Renal pelvis (tissue), 4 donors: ENCODE results near the gene IGFBP6. TPM values are rescaled to one million over a fixed set of nuclear protein-coding genes. Genes with fewer than 3 reads are reported as not detected.

Experiments used
- DNase-seq: peaks from one replicate; pipeline ENCODE4 v3.0.0-alpha.2; 2013
- polyA plus RNA-seq, 3 donors: library from polyadenylated mRNA; unstranded; fragments of 120-200 nt; gene quantifications; one replicate each; pipeline ENCODE4 v1.2.1, GENCODE V29; 2013; ENCODE audit not compliant: insufficient read length in 3 of 3

Gene IGFBP6
- polyA plus RNA-seq, 3 donors, result 10.4 to 17.6 (median 13.6) TPM

DNA sequence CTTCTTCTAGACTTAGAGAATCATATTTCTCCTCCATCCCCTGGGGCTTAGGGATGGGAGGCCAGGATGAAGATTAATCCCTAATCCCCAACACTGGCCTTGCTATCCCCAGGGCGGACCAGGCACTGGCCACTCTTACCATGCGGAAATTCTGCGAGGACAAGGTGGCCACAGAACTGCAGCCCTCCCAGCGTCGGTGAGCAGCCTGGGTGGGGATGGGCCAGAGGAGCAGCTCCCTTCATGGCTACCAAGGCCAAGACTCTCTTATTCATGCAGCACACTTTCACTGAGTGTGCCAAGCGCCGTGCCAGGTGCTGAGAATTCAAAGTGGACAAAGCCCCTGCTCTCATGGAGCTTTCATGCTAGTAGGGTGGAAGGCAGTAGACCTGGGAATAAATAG is 40.6 kb upstream of the IGFBP6 start:
- DNase-seq, result no peak

DNA sequence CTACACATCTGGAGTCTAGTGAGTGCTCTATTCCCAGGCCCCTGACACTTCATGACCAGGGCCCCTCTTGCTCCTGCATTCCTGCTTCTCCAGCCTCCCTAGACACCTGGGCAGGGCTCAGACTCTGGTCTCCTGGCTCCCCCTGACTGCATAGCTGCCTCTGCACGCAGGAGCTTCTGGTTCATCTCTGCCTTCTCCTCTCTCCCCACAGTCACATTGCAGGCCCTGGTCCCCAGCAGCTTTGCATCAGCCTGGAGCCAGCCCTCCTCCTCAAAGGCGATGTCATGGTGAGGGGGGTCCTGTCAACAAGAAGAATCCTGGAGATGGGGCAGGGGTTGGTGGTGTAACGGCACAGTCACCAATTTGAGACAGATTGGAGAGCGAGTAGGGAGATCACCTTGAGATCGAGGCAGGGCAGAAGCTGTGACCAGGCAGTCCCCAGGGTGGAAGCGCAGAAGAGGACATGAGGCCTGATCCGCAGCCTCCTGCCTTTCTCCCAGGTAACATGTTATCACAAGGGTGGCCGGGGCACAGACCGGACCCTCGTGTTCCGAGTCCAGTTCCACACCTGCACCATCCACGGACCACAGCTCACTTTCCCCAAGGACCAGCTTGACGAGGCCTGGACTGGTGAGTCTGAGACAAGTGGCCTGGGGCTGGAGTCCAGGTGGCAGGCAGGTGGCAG is 39.5 kb upstream of the IGFBP6 start:
- DNase-seq, result no peak

DNA sequence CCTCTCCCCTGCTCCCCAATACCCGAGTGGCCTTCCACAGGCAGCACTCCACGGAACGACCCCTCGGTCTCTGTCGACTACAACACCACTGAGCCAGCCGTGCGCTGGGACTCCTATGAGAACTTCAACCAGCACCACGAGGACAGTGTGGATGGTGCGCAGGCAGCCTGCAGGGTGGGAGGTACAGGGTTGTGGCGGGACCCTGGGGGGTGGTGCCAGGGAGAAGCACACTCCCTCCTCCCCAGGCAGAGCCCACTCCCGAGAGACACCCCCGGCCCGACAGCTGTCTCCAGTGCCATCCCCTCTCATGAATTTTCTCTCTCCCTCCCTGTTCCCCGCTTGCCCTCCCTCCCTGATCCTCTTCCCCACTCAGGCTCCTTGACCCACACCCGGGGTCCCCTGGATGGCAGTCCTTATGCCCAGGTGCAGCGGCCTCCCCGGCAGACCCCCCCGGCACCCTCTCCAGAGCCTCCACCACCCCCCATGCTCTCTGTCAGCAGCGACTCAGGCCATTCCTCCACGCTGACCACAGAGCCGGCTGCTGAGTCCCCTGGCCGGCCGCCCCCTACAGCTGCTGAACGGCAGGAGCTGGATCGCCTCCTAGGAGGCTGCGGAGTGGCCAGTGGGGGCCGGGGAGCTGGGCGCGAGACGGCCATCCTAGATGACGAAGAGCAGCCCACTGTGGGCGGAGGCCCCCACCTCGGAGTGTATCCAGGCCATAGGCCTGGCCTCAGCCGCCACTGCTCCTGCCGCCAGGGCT is 38.6 kb upstream of the IGFBP6 start:
- no peak for DNase-seq

DNA sequence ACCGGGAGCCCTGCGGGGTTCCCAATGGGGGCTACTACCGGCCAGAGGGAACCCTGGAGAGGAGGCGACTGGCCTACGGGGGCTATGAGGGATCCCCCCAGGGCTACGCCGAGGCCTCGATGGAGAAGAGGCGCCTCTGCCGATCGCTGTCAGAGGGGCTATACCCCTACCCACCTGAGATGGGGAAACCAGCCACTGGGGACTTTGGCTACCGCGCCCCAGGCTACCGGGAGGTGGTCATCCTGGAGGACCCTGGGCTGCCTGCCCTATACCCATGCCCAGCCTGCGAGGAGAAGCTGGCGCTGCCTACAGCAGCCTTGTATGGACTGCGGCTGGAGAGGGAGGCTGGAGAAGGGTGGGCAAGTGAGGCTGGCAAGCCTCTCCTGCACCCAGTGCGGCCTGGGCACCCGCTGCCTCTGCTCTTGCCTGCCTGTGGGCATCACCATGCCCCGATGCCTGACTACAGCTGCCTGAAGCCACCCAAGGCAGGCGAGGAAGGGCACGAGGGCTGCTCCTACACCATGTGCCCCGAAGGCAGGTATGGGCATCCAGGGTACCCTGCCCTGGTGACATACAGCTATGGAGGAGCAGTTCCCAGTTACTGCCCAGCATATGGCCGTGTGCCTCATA is 37.9 kb upstream of the IGFBP6 start:
- no peak for DNase-seq

DNA sequence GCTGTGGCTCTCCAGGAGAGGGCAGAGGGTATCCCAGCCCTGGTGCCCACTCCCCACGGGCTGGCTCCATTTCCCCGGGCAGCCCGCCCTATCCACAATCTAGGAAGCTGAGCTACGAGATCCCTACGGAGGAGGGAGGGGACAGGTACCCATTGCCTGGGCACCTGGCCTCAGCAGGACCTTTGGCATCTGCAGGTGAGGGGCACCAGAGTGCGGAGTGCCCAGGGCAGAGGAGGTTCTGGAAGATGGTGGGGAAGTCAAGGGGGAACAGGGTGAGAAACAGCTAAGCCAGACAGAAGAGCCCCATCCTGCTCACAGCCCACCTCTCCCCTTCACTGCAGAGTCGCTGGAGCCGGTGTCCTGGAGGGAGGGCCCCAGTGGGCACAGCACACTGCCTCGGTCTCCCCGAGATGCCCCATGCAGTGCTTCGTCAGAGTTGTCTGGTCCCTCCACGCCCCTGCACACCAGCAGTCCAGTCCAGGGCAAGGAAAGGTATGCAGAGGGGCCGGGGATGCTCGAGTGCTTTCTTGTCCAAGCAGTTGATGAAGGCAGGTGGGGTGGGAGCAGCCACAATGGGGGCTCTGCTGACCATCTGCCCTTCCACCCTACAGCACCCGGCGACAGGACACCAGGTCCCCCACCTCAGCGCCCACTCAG is 37.3 kb upstream of the IGFBP6 start:
- no peak for DNase-seq

DNA sequence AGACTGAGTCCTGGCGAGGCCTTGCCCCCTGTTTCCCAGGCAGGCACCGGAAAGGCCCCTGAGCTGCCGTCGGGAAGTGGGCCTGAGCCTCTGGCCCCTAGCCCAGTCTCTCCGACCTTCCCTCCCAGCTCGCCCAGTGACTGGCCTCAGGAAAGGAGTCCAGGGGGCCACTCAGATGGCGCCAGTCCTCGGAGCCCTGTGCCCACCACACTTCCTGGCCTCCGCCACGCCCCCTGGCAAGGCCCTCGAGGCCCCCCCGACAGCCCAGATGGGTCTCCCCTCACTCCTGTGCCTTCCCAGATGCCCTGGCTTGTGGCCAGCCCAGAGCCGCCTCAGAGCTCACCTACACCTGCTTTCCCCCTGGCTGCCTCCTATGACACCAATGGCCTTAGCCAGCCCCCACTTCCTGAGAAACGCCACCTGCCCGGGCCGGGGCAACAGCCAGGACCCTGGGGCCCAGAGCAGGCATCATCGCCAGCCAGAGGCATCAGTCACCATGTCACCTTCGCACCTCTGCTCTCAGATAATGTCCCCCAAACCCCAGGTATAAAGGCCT is 36.7 kb upstream of the IGFBP6 start:
- DNase-seq, result no peak

DNA sequence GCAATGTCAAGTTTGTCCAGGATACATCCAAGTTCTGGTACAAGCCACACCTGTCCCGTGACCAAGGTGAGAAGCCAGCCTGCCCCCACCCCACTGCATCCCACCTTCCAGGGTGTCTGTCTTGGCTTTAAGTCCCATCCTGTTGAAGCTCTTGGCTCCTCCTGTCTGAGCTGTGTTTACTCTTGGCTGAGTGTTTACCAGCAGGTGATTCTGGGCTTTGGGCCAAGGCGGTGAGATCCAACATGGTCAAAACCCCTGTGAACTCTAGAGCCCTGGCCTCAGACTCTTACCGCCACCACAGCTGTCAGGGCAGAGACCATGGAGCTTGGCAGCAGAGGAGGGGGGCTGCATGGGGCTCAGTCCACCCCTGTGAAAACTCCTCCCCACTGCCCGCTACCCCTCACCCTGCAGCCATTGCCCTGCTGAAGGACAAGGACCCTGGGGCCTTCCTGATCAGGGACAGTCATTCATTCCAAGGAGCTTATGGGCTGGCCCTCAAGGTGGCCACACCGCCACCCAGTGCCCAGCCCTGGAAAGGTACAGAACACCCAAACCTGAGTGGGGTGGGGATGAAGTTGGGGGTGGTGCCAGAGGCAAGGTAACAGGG is 36.0 kb upstream of the IGFBP6 start:
- DNase-seq, result no peak

DNA sequence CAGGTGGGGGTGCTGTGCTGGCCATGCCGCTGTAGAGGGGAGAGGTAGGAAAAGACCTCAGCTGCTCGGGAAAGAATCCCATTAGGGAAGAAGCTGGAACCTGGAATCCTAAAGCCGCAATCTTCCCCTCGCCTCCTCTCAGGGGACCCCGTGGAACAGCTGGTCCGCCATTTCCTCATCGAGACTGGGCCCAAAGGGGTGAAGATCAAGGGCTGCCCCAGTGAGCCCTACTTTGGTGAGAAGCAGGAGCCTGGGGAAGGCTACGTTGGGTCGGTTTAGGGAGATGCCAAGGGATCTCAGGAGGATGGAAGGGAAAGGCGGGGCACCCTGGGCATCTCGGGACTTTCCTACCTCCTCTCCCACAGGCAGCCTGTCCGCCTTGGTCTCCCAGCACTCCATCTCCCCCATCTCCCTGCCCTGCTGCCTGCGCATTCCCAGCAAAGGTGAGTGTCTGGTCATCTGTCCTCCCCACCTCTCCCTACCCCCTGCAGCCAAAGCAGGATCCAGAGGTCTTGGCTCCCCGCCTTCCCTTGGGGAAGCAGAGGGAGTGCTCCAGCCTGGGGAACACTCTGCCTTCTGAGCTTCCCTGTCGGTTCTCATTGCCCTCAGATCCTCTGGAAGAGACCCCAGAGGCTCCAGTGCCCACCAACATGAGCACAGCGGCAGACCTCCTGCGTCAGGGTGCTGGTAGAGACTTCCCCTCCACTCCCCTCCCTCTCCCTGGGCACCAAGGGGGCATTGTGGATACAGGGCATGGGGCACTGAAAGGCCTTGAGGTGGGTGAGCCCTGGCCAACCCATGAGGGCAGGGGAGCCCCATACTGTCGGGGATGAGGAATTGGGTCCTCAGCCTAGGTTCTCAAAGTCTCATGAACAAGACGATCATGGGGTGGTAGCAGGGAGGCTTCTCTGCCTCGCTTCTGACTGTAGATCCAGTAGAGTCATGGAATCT is 35.2 kb upstream of the IGFBP6 start:
- DNase-seq, result no peak

DNA sequence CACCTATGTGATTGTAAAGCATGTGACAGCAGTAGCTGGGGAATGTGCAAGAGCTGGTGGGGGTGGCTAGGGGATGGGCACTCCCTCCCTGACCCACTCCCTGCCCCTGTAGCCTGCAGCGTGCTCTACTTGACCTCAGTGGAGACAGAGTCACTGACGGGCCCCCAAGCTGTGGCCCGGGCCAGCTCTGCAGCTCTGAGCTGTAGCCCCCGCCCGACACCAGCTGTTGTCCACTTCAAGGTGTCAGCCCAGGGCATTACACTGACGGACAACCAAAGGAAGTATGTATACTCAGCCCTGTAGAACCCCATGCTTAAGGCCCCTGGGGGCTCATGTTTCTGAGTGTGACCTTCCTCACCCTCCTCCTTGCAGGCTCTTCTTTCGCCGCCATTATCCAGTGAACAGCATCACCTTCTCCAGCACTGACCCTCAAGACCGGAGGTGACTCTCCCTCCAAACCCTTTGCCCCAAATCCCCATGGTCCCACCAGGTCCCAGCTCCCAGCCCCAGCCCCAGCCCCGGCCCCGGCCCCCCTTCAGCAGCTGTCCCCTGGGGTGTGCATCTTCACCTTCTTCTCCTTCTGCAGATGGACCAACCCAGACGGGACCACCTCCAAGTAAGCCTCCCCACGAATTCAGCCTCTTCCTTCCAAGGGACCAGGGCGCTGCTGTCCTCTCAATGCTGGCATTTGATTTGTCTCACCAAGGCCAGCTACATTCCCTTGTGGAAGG is 34.3 kb upstream of the IGFBP6 start:
- no peak for DNase-seq

DNA sequence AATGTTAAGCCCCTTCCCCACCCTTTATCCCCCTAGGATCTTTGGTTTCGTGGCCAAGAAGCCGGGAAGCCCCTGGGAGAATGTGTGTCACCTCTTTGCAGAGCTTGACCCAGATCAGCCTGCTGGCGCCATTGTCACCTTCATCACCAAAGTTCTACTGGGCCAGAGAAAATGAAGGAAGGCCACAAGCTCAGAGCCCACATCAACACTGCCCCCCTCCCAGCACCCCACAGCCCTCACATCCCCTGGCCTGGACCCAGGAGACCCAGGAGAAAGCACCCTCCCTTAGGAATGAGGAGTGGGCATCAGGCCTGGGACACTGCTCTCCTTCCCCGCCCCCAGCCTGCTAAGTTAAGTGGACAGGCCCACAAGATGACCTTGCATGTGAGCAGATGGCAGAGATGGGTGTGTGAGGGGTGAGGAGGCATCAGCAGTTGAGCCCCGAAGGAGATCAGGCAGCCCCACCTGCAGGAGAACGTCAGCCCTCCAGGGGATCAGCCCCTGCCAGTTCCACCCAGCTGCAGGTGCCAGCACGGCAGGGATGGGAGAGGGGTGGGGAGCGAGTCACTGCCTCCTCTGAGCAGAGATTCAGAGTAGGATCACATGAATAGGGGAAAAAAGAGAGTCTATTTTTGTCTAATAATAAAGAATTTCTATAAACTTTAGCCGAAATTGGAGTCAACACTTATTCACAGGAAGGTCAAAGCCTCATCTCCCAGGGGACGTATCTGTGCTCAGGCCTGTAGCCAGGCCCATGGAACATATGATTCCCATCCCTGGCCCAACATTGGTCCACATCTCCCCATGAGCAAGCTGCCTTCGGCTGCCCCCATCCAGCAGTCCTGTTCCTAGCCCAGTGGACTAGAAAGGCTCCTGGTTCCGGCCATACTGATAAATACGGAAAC is 33.5 kb upstream of the IGFBP6 start:
- DNase-seq, result no peak

DNA sequence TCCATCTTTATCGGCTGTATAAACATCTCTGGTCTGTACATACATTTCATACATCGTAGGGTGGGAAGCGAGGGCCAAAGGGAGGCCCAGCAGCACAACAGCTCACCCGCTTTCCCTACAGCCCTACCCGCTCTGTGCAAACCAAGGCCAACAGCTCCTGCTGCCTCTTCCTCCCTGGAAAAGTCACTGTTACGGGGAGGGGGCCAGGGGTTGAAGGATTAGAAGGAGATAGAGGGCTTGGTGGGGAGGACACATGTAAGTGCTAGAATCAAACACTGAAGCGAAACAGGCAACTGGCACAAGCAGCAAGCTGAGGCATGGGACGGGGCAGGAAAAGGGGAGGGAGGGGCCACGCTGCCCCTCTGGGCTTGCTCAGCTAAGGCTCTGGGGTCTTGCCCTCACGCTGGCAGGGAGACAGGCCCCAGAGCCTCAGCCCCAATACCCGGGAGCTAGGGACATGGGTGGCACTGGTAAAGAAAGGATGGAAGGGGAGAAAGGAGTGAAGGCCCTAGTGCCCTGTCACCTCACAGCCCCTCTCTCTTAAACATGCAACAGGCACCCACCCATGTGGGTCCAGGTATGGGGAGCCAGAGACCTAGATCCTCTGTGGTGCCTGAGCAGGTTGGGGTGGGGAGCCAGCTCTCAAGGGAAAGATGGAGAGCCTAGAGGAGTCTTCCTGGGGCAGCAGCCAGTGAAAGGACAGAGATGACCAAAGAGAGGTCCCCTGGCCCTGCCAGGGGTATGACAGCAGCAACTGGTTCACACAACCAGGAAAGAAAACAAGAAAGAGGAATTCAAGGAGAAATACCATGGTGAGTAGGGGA is 32.6 kb upstream of the IGFBP6 start:
- no peak for DNase-seq

DNA sequence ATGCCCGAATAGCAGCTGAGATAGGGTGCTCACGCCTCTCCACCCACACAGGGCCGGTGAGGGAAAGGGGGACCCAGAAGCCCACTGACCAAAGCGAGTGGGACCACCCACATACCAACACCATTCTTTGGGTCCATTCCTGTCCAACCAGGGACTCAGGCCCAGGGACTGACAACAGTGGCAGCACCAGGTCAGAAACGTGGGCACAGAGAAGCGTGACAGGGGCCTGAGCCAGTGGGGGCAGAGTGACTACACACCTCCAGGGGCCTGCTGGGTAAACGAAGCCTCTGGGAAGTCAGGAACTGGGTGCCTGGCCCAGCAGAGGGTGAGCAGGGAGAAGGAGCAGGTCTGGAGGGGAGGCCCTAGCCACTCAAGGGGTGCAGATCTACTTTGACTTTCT is 32.0 kb upstream of the IGFBP6 start:
- no peak for DNase-seq

DNA sequence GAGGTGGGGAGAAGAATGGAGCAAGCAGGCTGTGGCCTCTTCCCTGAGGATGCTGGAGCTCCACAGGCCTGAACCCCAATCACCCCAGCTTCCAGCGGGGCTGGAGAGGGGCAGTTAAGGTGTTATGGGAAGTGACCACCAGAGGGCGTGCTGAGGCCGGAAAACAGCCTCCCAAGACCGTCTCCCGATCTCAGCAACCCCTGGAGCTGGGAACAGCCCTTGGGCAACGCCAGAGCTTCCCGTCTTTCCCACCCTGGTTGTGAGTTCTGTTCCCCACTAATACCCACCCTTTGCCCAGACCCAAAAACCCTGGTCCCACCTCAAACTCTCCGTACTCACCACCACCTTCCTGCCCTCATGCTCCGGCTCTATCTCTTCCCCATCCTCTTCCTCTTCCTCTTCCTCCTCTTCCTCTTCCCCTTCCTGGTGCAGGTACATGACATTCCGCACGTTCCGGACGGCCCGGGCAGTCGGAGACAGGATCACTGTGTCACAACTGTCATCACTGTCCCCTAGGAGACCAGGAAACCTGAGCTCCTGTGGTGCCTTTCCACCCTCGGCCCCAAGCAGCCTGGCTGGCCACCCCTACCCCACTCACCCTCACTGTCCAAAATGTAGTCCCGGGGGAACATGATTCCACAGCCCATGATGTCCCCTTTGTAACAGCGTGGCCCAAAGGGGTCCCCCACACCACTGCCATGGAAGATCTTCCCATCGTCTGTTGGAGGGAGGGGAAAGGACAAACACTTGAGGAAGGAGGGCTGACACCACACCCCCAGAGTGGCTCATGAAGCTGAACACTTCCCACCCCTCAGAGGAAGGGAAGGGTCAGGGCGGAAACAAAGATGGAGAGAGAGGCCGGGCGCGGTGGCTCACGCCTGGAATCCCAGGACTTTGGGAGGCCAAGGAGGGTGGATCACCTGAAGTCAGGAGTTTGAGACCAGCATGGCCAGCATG is 31.2 kb upstream of the IGFBP6 start:
- no peak for DNase-seq

DNA sequence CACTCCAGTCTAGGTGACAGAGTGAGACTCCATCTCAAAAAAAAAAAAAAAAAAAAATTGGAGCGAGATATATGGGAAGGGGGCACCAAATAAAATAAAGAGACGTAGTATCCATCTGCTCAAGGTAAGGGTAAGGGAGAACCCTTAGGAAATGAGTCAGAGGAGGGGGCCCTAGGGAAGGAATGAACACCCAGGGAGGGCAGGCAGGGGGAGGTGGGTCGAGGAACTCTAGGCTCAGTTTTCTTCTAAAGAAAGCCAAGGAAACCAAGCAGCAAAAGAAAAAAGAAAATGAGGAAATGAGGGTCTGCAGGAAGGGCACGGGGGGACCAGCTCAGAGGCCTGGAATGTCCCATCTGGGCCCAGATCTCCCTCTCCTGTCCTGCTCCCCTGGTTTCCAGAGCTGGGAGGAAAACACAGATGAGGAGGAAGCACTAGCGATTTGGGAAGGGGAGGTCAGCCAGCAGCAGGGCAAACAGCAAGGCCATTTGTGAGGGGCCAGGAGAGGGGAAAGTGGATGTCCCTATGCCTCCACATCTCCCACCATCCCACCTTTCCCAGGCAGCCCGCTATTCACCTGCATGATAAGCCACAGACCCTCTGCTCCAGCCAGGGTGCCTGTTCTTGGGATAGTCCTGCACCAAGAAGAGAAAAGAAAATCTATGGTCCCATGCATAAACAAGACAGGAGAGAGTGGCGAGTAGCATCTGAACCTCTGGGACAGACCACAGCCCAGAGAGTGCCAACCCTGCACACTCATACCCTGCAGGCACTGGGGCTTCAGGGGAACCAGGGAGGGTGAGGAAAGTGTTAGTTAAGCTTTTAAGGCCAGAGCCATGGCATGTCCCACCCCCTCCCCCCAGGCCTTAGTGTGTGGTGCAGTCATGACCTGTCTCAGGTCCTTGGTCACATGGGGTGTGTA is 30.1 kb upstream of the IGFBP6 start:
- DNase-seq, result no peak

DNA sequence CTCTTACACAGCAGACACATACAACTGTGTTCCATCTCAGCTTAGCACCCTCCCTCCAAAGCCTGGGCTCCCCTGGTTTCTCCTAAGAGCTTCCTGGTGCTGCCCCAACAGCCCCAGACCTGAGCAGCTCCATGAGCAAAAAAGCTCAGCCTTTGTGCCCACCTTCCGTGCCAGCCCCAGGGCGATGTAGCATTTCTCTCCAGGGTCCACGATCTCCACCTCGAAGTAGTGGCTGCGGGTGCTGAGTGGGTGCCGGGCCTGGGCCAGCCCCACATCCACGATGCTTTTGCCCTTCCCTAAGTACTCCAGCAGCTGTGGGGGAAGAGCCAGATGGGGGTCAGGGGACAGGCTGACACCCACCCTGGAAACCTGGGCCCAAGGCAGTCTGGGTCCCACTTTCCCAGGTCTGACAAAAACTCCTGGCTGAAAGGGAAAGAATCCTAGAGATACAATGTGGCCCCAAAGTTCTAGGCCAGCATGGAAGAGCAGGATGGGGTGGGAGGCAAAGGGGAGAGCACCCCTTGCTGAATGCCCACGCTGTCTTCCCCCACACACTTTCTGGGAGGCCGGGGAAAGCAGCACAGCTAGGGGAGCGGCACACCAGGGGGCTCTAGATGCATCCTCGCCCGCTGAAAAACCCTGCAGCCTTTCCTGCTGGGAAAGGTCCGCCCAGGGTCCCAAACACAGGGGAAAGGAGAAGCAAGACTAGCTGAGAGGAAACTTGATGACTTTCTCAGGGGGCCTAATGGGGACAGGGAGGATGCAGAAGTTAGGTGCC is 29.3 kb upstream of the IGFBP6 start:
- DNase-seq, result no peak
